T-helper 2 cell (primary cell): ENCODE data around the gene IGSF3.
"Not testable (repeated sequence)": the region's sequence is repeated elsewhere in the genome, so short reads cannot be mapped to it uniquely, and the experiment has no call there.

Source experiments
- DNase-seq, 5 experiments: peaks; one replicate each; pipeline versions ENCODE4 v3.0.0 to v3.0.0-alpha.2; 2012 to 2022

Gene IGSF3

GRCh38 chr1:116572771-116573430 is 94.6 kb downstream of the IGSF3 start:
- no peak for DNase-seq

GRCh38 chr1:116572099-116572498 is 95.4 kb downstream of the IGSF3 start:
- DNase-seq, result peak in 1 of 5 experiments; percentile 49

- DNase-seq, result no peak
Measured at GRCh38 chr1:116571215-116571919, 96.2 kb downstream of the IGSF3 start.

GRCh38 chr1:116570358-116571214 is 96.9 kb downstream of the IGSF3 start, which contains the start of gene CD58:
CD58 (minus strand) TSS chr1:116571026; CDS start chr1:116570972, 54 bp downstream.
- DNase-seq, result peak; percentile 59 to 93 (median 70)

GRCh38 chr1:116569776-116570357 is 97.7 kb downstream of the IGSF3 start:
- peak; percentile 21 to 88 (median 46) for DNase-seq

- DNase-seq, result no peak
Measured at GRCh38 chr1:116569381-116569670, 98.2 kb downstream of the IGSF3 start.

- DNase-seq, result no peak
Measured at GRCh38 chr1:116568662-116569380, 98.7 kb downstream of the IGSF3 start.

- peak in 1 of 5 experiments; percentile 63 for DNase-seq
Measured at GRCh38 chr1:116567790-116568661, 99.5 kb downstream of the IGSF3 start.

- DNase-seq, result no peak
Measured at GRCh38 chr1:116565222-116565621, 102.3 kb downstream of the IGSF3 start.

- no peak for DNase-seq
Measured at GRCh38 chr1:116564426-116564825, 103.1 kb downstream of the IGSF3 start.

GRCh38 chr1:116562465-116562864 is 105.1 kb downstream of the IGSF3 start:
- not testable (repeated sequence) for DNase-seq

GRCh38 chr1:116561563-116561962 is 106.0 kb downstream of the IGSF3 start:
- DNase-seq, result no peak

GRCh38 chr1:116560704-116561490 is 106.6 kb downstream of the IGSF3 start:
- DNase-seq, result peak in 1 of 5 experiments; percentile 50

GRCh38 chr1:116559304-116559761 is 108.2 kb downstream of the IGSF3 start:
- peak in 1 of 5 experiments; percentile 61 for DNase-seq

- DNase-seq, result no peak
Measured at GRCh38 chr1:116558571-116558970, 109.0 kb downstream of the IGSF3 start.

- DNase-seq, result no peak
Measured at GRCh38 chr1:116558140-116558549, 109.4 kb downstream of the IGSF3 start.

GRCh38 chr1:116557323-116557878 is 110.1 kb downstream of the IGSF3 start:
- DNase-seq, result no peak

GRCh38 chr1:116556289-116557006 is 111.1 kb downstream of the IGSF3 start:
- peak in 4 of 5 experiments; percentile 60 to 96 (median 70) for DNase-seq

GRCh38 chr1:116554924-116555323 is 112.6 kb downstream of the IGSF3 start:
- DNase-seq, result no peak
